ENCODE results near the gene GNGT1.

GNGT1 gene

GRCh38 chr7:93906267-93906666 lies at the start of gene GNGT1:
TSS of gene GNGT1 (plus strand) at chr7:93906567. CDS start at chr7:93906747, 180 bp downstream.
- DNase-seq: no peak

- no peak for DNase-seq
Observed at GRCh38 chr7:93858857-93859256, 47.5 kb upstream of the GNGT1 start.

GRCh38 chr7:93860261-93860660 lies 46.1 kb upstream of the GNGT1 start:
- no peak for DNase-seq

- no peak for DNase-seq
Observed at GRCh38 chr7:93861325-93861949, 44.9 kb upstream of the GNGT1 start.

- DNase-seq: no peak
Observed at GRCh38 chr7:93862651-93863050, 43.7 kb upstream of the GNGT1 start.

GRCh38 chr7:93866886-93867285 lies 39.5 kb upstream of the GNGT1 start:
- DNase-seq: no peak

GRCh38 chr7:93873998-93874574 lies 32.3 kb upstream of the GNGT1 start:
- no peak for DNase-seq

GRCh38 chr7:93877742-93878141 lies 28.6 kb upstream of the GNGT1 start:
- no peak for DNase-seq

- DNase-seq: no peak
Observed at GRCh38 chr7:93879356-93879755, 27.0 kb upstream of the GNGT1 start.

GRCh38 chr7:93882468-93882867 lies 23.9 kb upstream of the GNGT1 start:
- no peak for DNase-seq

- DNase-seq: no peak
Observed at GRCh38 chr7:93883078-93883916, 23.1 kb upstream of the GNGT1 start.

GRCh38 chr7:93883917-93884345 lies 22.4 kb upstream of the GNGT1 start:
- no peak for DNase-seq

GRCh38 chr7:93884541-93884940 lies 21.8 kb upstream of the GNGT1 start:
- no peak for DNase-seq

GRCh38 chr7:93889261-93889660 lies 17.1 kb upstream of the GNGT1 start:
- DNase-seq: no peak

- DNase-seq: no peak
Observed at GRCh38 chr7:93890041-93890463, 16.3 kb upstream of the GNGT1 start.

GRCh38 chr7:93890464-93891068 lies 15.8 kb upstream of the GNGT1 start, which contains the start of gene TFPI2:
TSS of gene TFPI2 (minus strand) at chr7:93890753. CDS start at chr7:93890678, 75 bp downstream.
- no peak for DNase-seq

GRCh38 chr7:93894426-93894825 lies 11.9 kb upstream of the GNGT1 start:
- DNase-seq: no peak

GRCh38 chr7:93894966-93895640 lies 11.3 kb upstream of the GNGT1 start:
- no peak for DNase-seq

- no peak for DNase-seq
Observed at GRCh38 chr7:93895859-93896600, 10.3 kb upstream of the GNGT1 start.

GRCh38 chr7:93897680-93898079 lies 8.7 kb upstream of the GNGT1 start:
- no peak for DNase-seq

- DNase-seq: no peak
Observed at GRCh38 chr7:93902777-93903423, 3.5 kb upstream of the GNGT1 start.
